ENCODE measurements around the gene DOCK2. TPM values are rescaled to one million over a fixed set of nuclear protein-coding genes. Genes with fewer than 3 reads are reported as not detected.

DOCK2 gene
- total and polyA plus RNA-seq, 9 of the 15 experiments (the other 6 are each of a cell fraction or from before 2014, with no cell fraction given), result 4.5 to 42.6 (median 20.5) TPM

- in situ Hi-C loops (cut with MboI) (loop anchor here (10.0 kb wide), 1 partner anchor 285 kb away; no protein-coding TSS in a partner anchor), intact Hi-C loops (cut with micrococcal nuclease) (loop anchor here (10.0 kb wide), 2 partner anchors 185 to 195 kb away; no protein-coding TSS in a partner anchor)
- Histone ChIP-seq H3K9me1 (ENCODE audit: control insufficient read depth, insufficient read depth, low read length) (peaks cover 3% of the 10 kb centered on the region), H3K9me3 (replicated peaks; ENCODE audit: control insufficient read depth, insufficient read depth, low read depth, low read length) (no peaks in the 10 kb centered on the region), H3K4me2 (ENCODE audit: insufficient read depth, low read length) (no peak overlapping the region), H3K27ac (ENCODE audit: extremely low read depth, low read depth, low read length) (no peak overlapping the region), H3K27me3 (ENCODE audit: control insufficient read depth in 2 of 2, insufficient read depth in 2 of 2, low read length in 2 of 2) (0 out of 5 replicates have a peak, but pooled peaks cover 0 to 3% of the 10 kb centered on the region in 2 experiments), H4K20me1 (replicated peaks; ENCODE audit: control insufficient read depth, insufficient read depth, low read length) (no peaks in the 10 kb centered on the region), H3K79me2 (ENCODE audit: control insufficient read depth, insufficient read depth, low read length) (no peaks in the 10 kb centered on the region), H3K4me3 (no peak overlapping the region), H3K4me1 (replicated peaks in 1 of 2; ENCODE audit: control insufficient read depth in 2 of 2, insufficient read depth in 2 of 2, low read length in 2 of 2) (no peaks in the 10 kb centered on the region), H3K36me3 (ENCODE audit: control insufficient read depth, insufficient read depth, low read length) (no peaks in the 10 kb centered on the region), H2AFZ (ENCODE audit: low read depth, low read length) (no peak overlapping the region), H3K9ac (ENCODE audit: insufficient read depth in 1 of 2, low read depth in 2 of 2, low read length in 2 of 2) (no peak overlapping the region)
- CTCF ChIA-PET (ENCODE audit: low intra/inter-chr PET ratio), result no interaction called here
- FAIRE-seq, result no peak
- ATAC-seq, result no peak
- POLR2A ChIA-PET, result no interaction called here
- 53% methylated on average over 1 of the region's 1 CpG for WGBS (ENCODE audit: insufficient coverage, low coverage, missing lambda C conversion rate)
- no TSS peak for BruUV-seq (replicated peaks)
- no peak for TF ChIP-seq C11orf30 (IDR thresholded peaks at IDR 0.05; ENCODE audit: low read depth)
- DNase-seq (ENCODE audit: extremely low read depth in 1 of 4, low spot score in 3 of 4), result no peak
These were observed 352.3 kb downstream of the DOCK2 start for GRCh38 chr5:169989365-169989764.

DNA sequence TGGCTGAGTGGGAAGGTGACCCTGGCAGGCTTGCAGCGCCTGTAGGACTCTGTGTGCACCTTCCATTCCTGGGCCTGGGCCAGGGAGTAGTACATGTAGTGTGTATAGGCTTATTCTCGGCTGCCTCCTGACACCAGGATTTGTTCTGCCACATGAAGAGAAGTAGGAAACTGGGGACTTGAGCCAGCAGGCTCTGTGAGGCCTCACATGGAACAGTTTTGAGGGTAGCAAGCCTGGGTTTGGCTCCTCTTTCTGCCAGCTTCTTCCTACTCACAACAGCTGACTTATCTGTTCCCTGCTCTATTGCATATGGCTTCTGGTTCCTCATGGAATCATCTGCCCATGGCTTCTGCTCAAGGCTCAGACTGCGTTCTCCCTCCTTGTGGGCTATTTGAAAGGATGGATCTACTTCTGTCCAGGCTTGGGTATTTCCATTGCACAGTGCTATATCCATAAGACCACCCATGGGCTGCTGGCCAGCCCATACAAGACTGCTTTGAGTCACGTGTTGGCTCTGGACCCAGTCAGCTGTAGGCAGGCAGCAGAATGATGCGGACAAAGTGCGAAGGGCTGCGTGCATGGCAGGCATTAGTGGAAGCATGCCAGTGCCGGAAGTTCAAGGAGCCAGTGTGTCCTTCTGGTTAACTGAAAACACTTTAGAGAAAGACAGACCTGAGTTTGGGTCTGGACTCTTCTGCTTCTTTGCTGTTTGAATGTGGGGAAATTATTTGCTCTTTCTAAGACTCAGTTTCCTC is 354.2 kb downstream of the DOCK2 start:
- POLR2A ChIA-PET, result interaction anchor here (1.2 kb wide), 1 partner anchor 8 kb away, joined by 4 read pairs; no protein-coding TSS in a partner anchor
- CTCF ChIA-PET (ENCODE audit: low intra/inter-chr PET ratio), result no interaction called here
- Histone ChIP-seq H3K4me2 (ENCODE audit: insufficient read depth, low read length) (no peak overlapping the region), H3K9me1 (ENCODE audit: control insufficient read depth, insufficient read depth, low read length) (peaks cover 3% of the 10 kb centered on the region), H4K20me1 (replicated peaks; ENCODE audit: control insufficient read depth, insufficient read depth, low read length) (no peaks in the 10 kb centered on the region), H3K4me1 (replicated peaks in 1 of 2; ENCODE audit: control insufficient read depth in 2 of 2, insufficient read depth in 2 of 2, low read length in 2 of 2) (no peaks in the 10 kb centered on the region), H3K27me3 (ENCODE audit: control insufficient read depth in 2 of 2, insufficient read depth in 2 of 2, low read length in 2 of 2) (0 out of 5 replicates have a peak, but pooled peaks cover 0 to 3% of the 10 kb centered on the region in 2 experiments), H3K36me3 (ENCODE audit: control insufficient read depth, insufficient read depth, low read length) (no peaks in the 10 kb centered on the region), H3K9me3 (replicated peaks; ENCODE audit: control insufficient read depth, insufficient read depth, low read depth, low read length) (no peaks in the 10 kb centered on the region), H2AFZ (ENCODE audit: low read depth, low read length) (no peak overlapping the region), H3K79me2 (ENCODE audit: control insufficient read depth, insufficient read depth, low read length) (no peaks in the 10 kb centered on the region), H3K27ac (ENCODE audit: extremely low read depth, low read depth, low read length) (no peak overlapping the region), H3K9ac (ENCODE audit: insufficient read depth in 1 of 2, low read depth in 2 of 2, low read length in 2 of 2) (no peak overlapping the region), H3K4me3 (no peak overlapping the region)
- WGBS (ENCODE audit: insufficient coverage, low coverage, missing lambda C conversion rate), result 35% methylated on average over 8 of the region's 8 CpGs
- BruUV-seq (replicated peaks), result no TSS peak
- in situ Hi-C loops (cut with MboI) (no loop called here), intact Hi-C loops (cut with micrococcal nuclease) (no loop called here)
- no peak for FAIRE-seq
- no peak for ATAC-seq
- no peak for DNase-seq (ENCODE audit: extremely low read depth in 1 of 4, low spot score in 3 of 4)
- TF ChIP-seq NR2F6 (CRISPR knock-in tag; IDR thresholded peaks at IDR 0.05) (no peak), ZNF583 (CRISPR knock-in tag; IDR thresholded peaks at IDR 0.05) (no peak), IFI16 (CRISPR knock-in tag; IDR thresholded peaks at IDR 0.05) (no peak), ZNF347 (CRISPR knock-in tag; IDR thresholded peaks at IDR 0.05; ENCODE audit: low read depth) (no peak), PHF21A (IDR thresholded peaks at IDR 0.05; ENCODE audit: borderline replicate concordance, low read depth) (no peak), ZNF140 (CRISPR knock-in tag; IDR thresholded peaks at IDR 0.05) (no peak), ZNF699 (CRISPR knock-in tag; IDR thresholded peaks at IDR 0.05; ENCODE audit: insufficient replicate concordance) (no peak), ARID3A (IDR thresholded peaks at IDR 0.05; ENCODE audit: borderline replicate concordance, low read depth, low read length) (no peak), ZNF316 (IDR thresholded peaks at IDR 0.05) (no peak), ZNF589 (CRISPR knock-in tag; IDR thresholded peaks at IDR 0.05; ENCODE audit: low read depth) (no peak), PRMT5 (CRISPR knock-in tag; IDR thresholded peaks at IDR 0.05) (no peak), KDM2B (CRISPR knock-in tag; IDR thresholded peaks at IDR 0.05) (no peak), E2F1 (CRISPR knock-in tag; IDR thresholded peaks at IDR 0.05) (no peak)

Measured in K562 (cell line).